ENCODE results near the gene PALB2. TPM values are rescaled to one million over a fixed set of nuclear protein-coding genes. Genes with fewer than 3 reads are reported as not detected.
A peak's percentile ranks its signal among the peaks of the same experiment; 100 is the strongest.

PALB2 gene
- polyA plus RNA-seq, 1 experiment = 6.5 TPM

GRCh38 chr16:23563186-23563585 is 77.9 kb downstream of the PALB2 start:
- no peak overlapping the region for H3K27ac ChIP-seq (ENCODE audit: low read depth, low read length)
- no peaks in the 10 kb centered on the region for H3K9me3 ChIP-seq (ENCODE audit: control insufficient read depth, insufficient read depth, low read length)
- TF ChIP-seq CTCF (IDR thresholded peaks at IDR 0.05; ENCODE audit: low read depth, low read length) = no peak
- DNase-seq (ENCODE audit: low read depth, low spot score) = no peak
- H3K27me3 ChIP-seq (ENCODE audit: control insufficient read depth, insufficient read depth, low read length) = no peaks in the 10 kb centered on the region
- no peak overlapping the region for H3K4me3 ChIP-seq (ENCODE audit: low read depth, low read length)
- ChIA-PET CTCF (interaction anchor here (0.6 kb wide), 1 partner anchor 64 kb away, joined by 3 read pairs; no protein-coding TSS in a partner anchor), POLR2A (no interaction called here)

GRCh38 chr16:23562505-23562904 is 78.6 kb downstream of the PALB2 start:
- no peak for DNase-seq (ENCODE audit: low read depth, low spot score)
- no peak overlapping the region for H3K27ac ChIP-seq (ENCODE audit: low read depth, low read length)
- no peak overlapping the region for H3K4me3 ChIP-seq (ENCODE audit: low read depth, low read length)
- no peaks in the 10 kb centered on the region for H3K27me3 ChIP-seq (ENCODE audit: control insufficient read depth, insufficient read depth, low read length)
- no peak for TF ChIP-seq CTCF (IDR thresholded peaks at IDR 0.05; ENCODE audit: low read depth, low read length)
- H3K9me3 ChIP-seq (ENCODE audit: control insufficient read depth, insufficient read depth, low read length) = no peaks in the 10 kb centered on the region
- CTCF ChIA-PET = no interaction called here
- POLR2A ChIA-PET = no interaction called here

GRCh38 chr16:23561586-23561985 is 79.5 kb downstream of the PALB2 start:
- CTCF ChIA-PET = interaction anchor here (1.3 kb wide), 1 partner anchor 26 kb away, joined by 3 read pairs; no protein-coding TSS in a partner anchor

GRCh38 chr16:23557779-23558702 is 83.1 kb downstream of the PALB2 start:
- CTCF ChIA-PET = interaction anchor here (0.5 to 2.8 kb wide), 16 partner anchors 9 to 482 kb away, joined by 3 to 21 read pairs (median 3); partner anchors contain the start of gene NDUFAB1
- H3K27ac ChIP-seq (ENCODE audit: low read depth, low read length) = peak overlapping the region; percentile 94
- DNase-seq (ENCODE audit: low read depth, low spot score) = no peak
- peaks cover 3% of the 10 kb centered on the region; the same call in 1 of the 2 replicates for H3K9me3 ChIP-seq (ENCODE audit: control insufficient read depth, insufficient read depth, low read length)
- no peak for TF ChIP-seq CTCF (IDR thresholded peaks at IDR 0.05; ENCODE audit: low read depth, low read length)
- H3K4me3 ChIP-seq (ENCODE audit: low read depth, low read length) = peak overlapping the region; percentile 92
- POLR2A ChIA-PET = interaction anchor here (0.8 to 1.6 kb wide), 10 partner anchors 9 to 106 kb away, joined by 3 to 10 read pairs (median 4); partner anchors contain the start of genes DCTN5 and PALB2
- no peaks in the 10 kb centered on the region for H3K27me3 ChIP-seq (ENCODE audit: control insufficient read depth, insufficient read depth, low read length)

More at GRCh38 chr16:23561586-23561985, 79.5 kb downstream of the PALB2 start:
- POLR2A ChIA-PET = no interaction called here
- H3K27me3 ChIP-seq (ENCODE audit: control insufficient read depth, insufficient read depth, low read length) = no peaks in the 10 kb centered on the region
- TF ChIP-seq CTCF (IDR thresholded peaks at IDR 0.05; ENCODE audit: low read depth, low read length) = no peak
- H3K9me3 ChIP-seq (ENCODE audit: control insufficient read depth, insufficient read depth, low read length) = peaks cover 3% of the 10 kb centered on the region; the same call in 1 of the 2 replicates
- H3K4me3 ChIP-seq (ENCODE audit: low read depth, low read length) = no peak overlapping the region
- H3K27ac ChIP-seq (ENCODE audit: low read depth, low read length) = no peak overlapping the region
- no peak for DNase-seq (ENCODE audit: low read depth, low spot score)

Data from AG04450 (cell line).